ENCODE data around the gene RAP1GDS1. TPM values are rescaled to one million over a fixed set of nuclear protein-coding genes. Genes with fewer than 3 reads are reported as not detected.
"Not testable (repeated sequence)": the region's sequence is repeated elsewhere in the genome, so short reads cannot be mapped to it uniquely, and the experiment has no call there.

Gene RAP1GDS1
- total RNA-seq, 4 donors from 2014 or later = 29.8 to 52.2 (median 34.7) TPM

GRCh38 chr4:98363431-98363830, 102.2 kb downstream of the RAP1GDS1 start:
- H3K9me3 ChIP-seq = peaks cover 0 to 6% (median 0%) of the 10 kb centered on the region in 4 donors
- no peaks in the 10 kb centered on the region for H3K27me3 ChIP-seq
- no peak overlapping the region for H3K4me3 ChIP-seq
- DNase-seq (ENCODE audit: extremely low spot score) = no peak
- intact Hi-C loops (cut with DNase I) = no loop called here
- H3K27ac ChIP-seq (replicated peaks in 1 of 4) = no peak overlapping the region
- peaks cover 0 to 30% (median 6%) of the 10 kb centered on the region in 4 donors for H3K36me3 ChIP-seq
- no peaks in the 10 kb centered on the region for H3K4me1 ChIP-seq
- no peak for TF ChIP-seq POLR2AphosphoS5 (IDR thresholded peaks at IDR 0.05)
- TF ChIP-seq, protein P1, sequence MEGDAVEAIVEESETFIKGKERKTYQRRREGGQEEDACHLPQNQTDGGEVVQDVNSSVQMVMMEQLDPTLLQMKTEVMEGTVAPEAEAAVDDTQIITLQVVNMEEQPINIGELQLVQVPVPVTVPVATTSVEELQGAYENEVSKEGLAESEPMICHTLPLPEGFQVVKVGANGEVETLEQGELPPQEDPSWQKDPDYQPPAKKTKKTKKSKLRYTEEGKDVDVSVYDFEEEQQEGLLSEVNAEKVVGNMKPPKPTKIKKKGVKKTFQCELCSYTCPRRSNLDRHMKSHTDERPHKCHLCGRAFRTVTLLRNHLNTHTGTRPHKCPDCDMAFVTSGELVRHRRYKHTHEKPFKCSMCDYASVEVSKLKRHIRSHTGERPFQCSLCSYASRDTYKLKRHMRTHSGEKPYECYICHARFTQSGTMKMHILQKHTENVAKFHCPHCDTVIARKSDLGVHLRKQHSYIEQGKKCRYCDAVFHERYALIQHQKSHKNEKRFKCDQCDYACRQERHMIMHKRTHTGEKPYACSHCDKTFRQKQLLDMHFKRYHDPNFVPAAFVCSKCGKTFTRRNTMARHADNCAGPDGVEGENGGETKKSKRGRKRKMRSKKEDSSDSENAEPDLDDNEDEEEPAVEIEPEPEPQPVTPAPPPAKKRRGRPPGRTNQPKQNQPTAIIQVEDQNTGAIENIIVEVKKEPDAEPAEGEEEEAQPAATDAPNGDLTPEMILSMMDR (IDR thresholded peaks at IDR 0.05) = no peak
- TF ChIP-seq EP300 (IDR thresholded peaks at IDR 0.05) = no peak
- no peak for TF ChIP-seq POLR2A (IDR thresholded peaks at IDR 0.05; ENCODE audit: low read depth)

DNA sequence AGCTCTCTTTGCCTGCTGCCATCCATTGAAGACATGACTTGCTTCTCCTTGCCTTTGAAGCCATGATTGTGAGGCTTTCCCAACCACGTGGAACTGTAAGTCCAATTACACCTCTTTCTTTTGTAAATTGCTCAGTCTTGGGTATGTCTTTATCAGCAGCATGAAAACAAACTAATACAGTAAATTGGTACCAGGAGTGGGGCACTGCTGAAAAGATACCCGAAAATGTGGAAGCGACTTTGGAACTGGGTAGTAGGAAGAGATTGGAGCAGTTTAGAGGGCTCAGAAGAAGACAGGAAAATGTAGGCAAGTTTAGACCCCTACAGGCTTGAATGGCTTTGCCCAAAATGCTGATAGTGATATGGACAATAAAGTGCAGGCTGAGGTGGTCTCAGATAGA, 105.1 kb downstream of the RAP1GDS1 start:
- H3K27ac ChIP-seq (replicated peaks in 1 of 4); H3K4me1 ChIP-seq; H3K9me3 ChIP-seq; DNase-seq (ENCODE audit: extremely low spot score); intact Hi-C loops (cut with DNase I); H3K4me3 ChIP-seq; H3K27me3 ChIP-seq: not testable (repeated sequence)
- H3K36me3 ChIP-seq = peaks cover 0 to 35% (median 10%) of the 10 kb centered on the region in 4 donors
- WGBS = 100% methylated on average over 3 of the region's 3 CpGs

DNA sequence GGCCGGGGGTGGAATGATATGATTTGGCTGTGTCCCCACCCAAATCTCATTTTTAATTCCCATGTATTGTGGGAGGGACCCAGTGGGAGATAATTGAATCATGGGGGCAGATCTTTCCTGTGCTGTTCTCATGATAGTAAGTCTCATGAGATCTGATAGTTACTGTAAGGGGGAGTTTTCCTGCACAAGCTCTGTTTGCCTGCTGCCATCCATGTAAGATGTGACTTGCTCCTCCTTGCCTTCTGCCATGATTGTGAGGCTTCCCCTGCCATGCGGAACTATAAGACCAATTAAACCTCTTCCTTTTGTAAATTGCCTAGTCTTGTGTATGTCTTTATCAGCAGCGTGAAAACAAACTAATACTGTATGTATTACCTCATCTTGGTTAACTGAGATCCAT, 106.8 kb downstream of the RAP1GDS1 start:
- intact Hi-C loops (cut with DNase I) = not testable (repeated sequence)

GRCh38 chr4:98369322-98369721, 108.1 kb downstream of the RAP1GDS1 start:
- 96% methylated on average over 3 of the region's 3 CpGs for WGBS
- H3K9me3 ChIP-seq = peaks cover 0 to 6% (median 3%) of the 10 kb centered on the region in 4 donors

More for the DNA sequence above, 106.8 kb downstream of the RAP1GDS1 start:
- H3K9me3 ChIP-seq; H3K27ac ChIP-seq (replicated peaks in 1 of 4); H3K4me1 ChIP-seq; H3K4me3 ChIP-seq; H3K27me3 ChIP-seq; DNase-seq (ENCODE audit: extremely low spot score): not testable (repeated sequence)
- peaks cover 0 to 37% (median 14%) of the 10 kb centered on the region in 4 donors for H3K36me3 ChIP-seq
- WGBS = 98% methylated on average over 3 of the region's 3 CpGs

GRCh38 chr4:98374643-98375042, 113.5 kb downstream of the RAP1GDS1 start:
- Histone ChIP-seq H3K36me3 (peaks cover 0 to 12% (median 9%) of the 10 kb centered on the region in 4 donors), H3K4me3 (no peak overlapping the region), H3K27ac (replicated peaks in 1 of 4) (no peak overlapping the region), H3K27me3 (no peaks in the 10 kb centered on the region), H3K4me1 (no peaks in the 10 kb centered on the region), H3K9me3 (no peaks in the 10 kb centered on the region)
- DNase-seq (ENCODE audit: extremely low spot score) = no peak
- WGBS = 89% methylated on average over 5 of the region's 5 CpGs
- TF ChIP-seq, protein P1 (IDR thresholded peaks at IDR 0.05) = no peak
- no peak for TF ChIP-seq EP300 (IDR thresholded peaks at IDR 0.05)
- TF ChIP-seq POLR2A (IDR thresholded peaks at IDR 0.05; ENCODE audit: low read depth) = no peak
- TF ChIP-seq POLR2AphosphoS5 (IDR thresholded peaks at IDR 0.05) = no peak
- intact Hi-C loops (cut with DNase I) = no loop called here

More at GRCh38 chr4:98369322-98369721, 108.1 kb downstream of the RAP1GDS1 start:
- Histone ChIP-seq H3K4me3 (no peak overlapping the region), H3K4me1 (no peaks in the 10 kb centered on the region), H3K36me3 (peaks cover 0 to 37% (median 14%) of the 10 kb centered on the region in 4 donors), H3K27ac (replicated peaks in 1 of 4) (no peak overlapping the region), H3K27me3 (no peaks in the 10 kb centered on the region)
- intact Hi-C loops (cut with DNase I) = no loop called here
- no peak for TF ChIP-seq POLR2A (IDR thresholded peaks at IDR 0.05; ENCODE audit: low read depth)
- no peak for TF ChIP-seq POLR2AphosphoS5 (IDR thresholded peaks at IDR 0.05)
- TF ChIP-seq, protein P1 (IDR thresholded peaks at IDR 0.05) = no peak
- no peak for TF ChIP-seq EP300 (IDR thresholded peaks at IDR 0.05)
- no peak for DNase-seq (ENCODE audit: extremely low spot score)

DNA sequence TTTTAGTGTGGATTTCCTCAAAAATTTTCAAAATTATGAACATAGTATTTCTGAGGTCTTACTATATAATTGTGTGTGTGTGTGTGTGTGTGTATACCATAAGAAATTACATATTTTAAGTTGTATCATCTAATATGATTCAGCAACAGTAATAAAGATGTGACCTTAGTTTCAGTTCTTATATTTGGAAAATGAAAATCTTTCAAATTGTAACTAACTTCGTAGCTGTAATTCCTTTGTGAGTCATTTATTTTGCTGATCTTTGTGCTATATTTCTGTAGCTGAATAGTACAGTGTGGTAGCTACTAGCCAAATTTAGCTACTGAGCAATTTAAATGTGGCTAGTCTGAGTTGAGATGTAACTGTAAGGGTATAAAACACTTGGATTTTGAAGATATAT, 116.4 kb downstream of the RAP1GDS1 start:
- H3K4me3 ChIP-seq = no peak overlapping the region
- H3K27me3 ChIP-seq = no peaks in the 10 kb centered on the region
- intact Hi-C loops (cut with DNase I) = no loop called here
- WGBS = 19% methylated on average over 1 of the region's 1 CpG
- TF ChIP-seq POLR2AphosphoS5 (IDR thresholded peaks at IDR 0.05) (no peak), POLR2A (IDR thresholded peaks at IDR 0.05; ENCODE audit: low read depth) (no peak), EP300 (IDR thresholded peaks at IDR 0.05) (no peak)
- TF ChIP-seq, protein P1 (IDR thresholded peaks at IDR 0.05) = no peak
- peaks cover 0 to 5% (median 0%) of the 10 kb centered on the region in 4 donors for H3K36me3 ChIP-seq
- no peak for DNase-seq (ENCODE audit: extremely low spot score)
- no peaks in the 10 kb centered on the region for H3K4me1 ChIP-seq
- no peaks in the 10 kb centered on the region for H3K9me3 ChIP-seq
- no peak overlapping the region for H3K27ac ChIP-seq (replicated peaks in 1 of 4)

Data from esophagus muscularis mucosa (tissue), 4 donors.